HCT116 (cell line): ENCODE measurements around the gene ACVRL1. TPM values are rescaled to one million over a fixed set of nuclear protein-coding genes. Genes with fewer than 3 reads are reported as not detected.

Experiments used
- ATAC-seq: fragments of 200-7000 bp; cut with Tn5 transposase; 2 replicates; pipeline ENCODE4 v1.9.1; 2020; ENCODE audit warnings: mild to moderate bottlenecking, moderate library complexity
- BruUV-seq: library from RNA; stranded (reverse); fragments of 400-500 nt; replicated peaks from 2 replicates; lab custom pipeline; 2021; lab: Mats Ljungman, UMichigan
- CTCF ChIA-PET: fragments of 300-600 bp; sonication (Branson Sonifier 250); formaldehyde crosslinking; loops from one replicate; lab custom pipeline; 2021; ENCODE audit warnings: antibody characterized with exemption; lab: Charles Lee
- POLR2A ChIA-PET: fragments of 300-600, 350-600 bp; sonication (Branson Sonifier 250); formaldehyde crosslinking; loops from one replicate; lab custom pipeline; 2021; ENCODE audit warnings: antibody characterized with exemption; lab: Charles Lee
- RAD21 ChIA-PET, 2 experiments: fragments of 300-600 bp; sonication (Branson Sonifier 250); formaldehyde crosslinking; loops; one replicate each; lab custom pipeline; 2023; ENCODE audit warnings: low total read pairs in 2 of 2; ENCODE audit not compliant: uncharacterized antibody in 2 of 2, unreplicated experiment in 2 of 2, low non-redundant PET in 1 of 2; lab: Charles Lee
- DNase-seq: peaks from one replicate; pipeline ENCODE4 v3.0.0-alpha.2; 2010; ENCODE audit warnings: low read depth, low spot score
- H2AFZ ChIP-seq: fragments of 200-600 bp; shearing (Covaris generic), sonication (generic); 2 replicates; pipeline ENCODE4 v1.6.1; 2017; ENCODE audit warnings: low read depth, mixed run types, mixed read lengths, antibody characterized with exemption, low read length; ENCODE audit not compliant: poor library complexity, severe bottlenecking
- H3K27ac ChIP-seq: 2 replicates; pipeline ENCODE4 v1.5.1; 2012; ENCODE audit warnings: low read depth, low read length
- H3K27me3 ChIP-seq: fragments of 200-600 bp; sonication (generic); 2 replicates; pipeline ENCODE4 v1.6.1; 2016; ENCODE audit warnings: mixed run types, low read length, mixed read lengths; ENCODE audit not compliant: insufficient read depth
- H3K36me3 ChIP-seq, 2 experiments: fragments of 200-500 bp in 1 of 2; fragments of 200-600 bp in 1 of 2; sonication (Bioruptor generic) in 1 of 2; sonication (generic) in 1 of 2; 2 replicates each; pipeline versions ENCODE4 v1.5.1 to v1.6.1; 2014 to 2016; ENCODE audit warnings: low read length in 2 of 2, inconsistent platforms in 1 of 2, mixed read lengths in 1 of 2, mixed run types in 1 of 2; ENCODE audit not compliant: insufficient read depth in 2 of 2, control insufficient read depth in 1 of 2
- H3K4me1 ChIP-seq, 2 experiments: fragments of 200-600 bp in 1 of 2; sonication (generic) in 1 of 2; 2 replicates each; pipeline versions ENCODE4 v1.5.1 to v1.6.1; 2012 to 2017; ENCODE audit warnings: low read length in 2 of 2, inconsistent platforms in 1 of 2, mild to moderate bottlenecking in 1 of 2, mixed read lengths in 1 of 2, mixed run types in 1 of 2, moderate library complexity in 1 of 2; ENCODE audit not compliant: insufficient read depth in 2 of 2, control insufficient read depth in 1 of 2
- H3K4me2 ChIP-seq: fragments of 200-600 bp; sonication (generic); 2 replicates; pipeline ENCODE4 v1.6.1; 2017; ENCODE audit warnings: mixed run types, low read length, mixed read lengths
- H3K4me3 ChIP-seq, 2 experiments: fragments of 200-600 bp in 1 of 2; sonication (generic) in 1 of 2; replicated peaks in 1 of 2; 2 replicates each; pipeline ENCODE4 v1.5.1; 2011 to 2016; ENCODE audit warnings: low read length in 2 of 2, control low read depth in 1 of 2, low read depth in 1 of 2, mild to moderate bottlenecking in 1 of 2, mixed read lengths in 1 of 2, mixed run types in 1 of 2
- H3K79me2 ChIP-seq: fragments of 200-600 bp; sonication (generic); 2 replicates; pipeline ENCODE4 v1.6.1; 2017; ENCODE audit warnings: mild to moderate bottlenecking, mixed run types, low read length, moderate library complexity, mixed read lengths; ENCODE audit not compliant: insufficient read depth
- H3K9ac ChIP-seq: fragments of 200-600 bp; sonication (generic); 2 replicates; pipeline ENCODE4 v1.6.1; 2016; ENCODE audit warnings: low read length, mixed read lengths
- H3K9me2 ChIP-seq: fragments of 200-600 bp; sonication (generic), shearing (Covaris generic); 2 replicates; pipeline ENCODE4 v1.6.1; 2017; ENCODE audit warnings: mixed run types, mild to moderate bottlenecking, moderate library complexity; ENCODE audit not compliant: insufficient read depth
- H3K9me3 ChIP-seq, 2 experiments: fragments of 200-500 bp in 1 of 2; fragments of 200-600 bp in 1 of 2; sonication (Bioruptor generic) in 1 of 2; sonication (generic) in 1 of 2; 2 replicates each; pipeline ENCODE4 v1.6.1; 2014 to 2017; ENCODE audit warnings: low read length in 2 of 2, mixed read lengths in 2 of 2, inconsistent platforms in 1 of 2, low read depth in 1 of 2, mild to moderate bottlenecking in 1 of 2, mixed run types in 1 of 2, moderate library complexity in 1 of 2; ENCODE audit not compliant: control insufficient read depth in 1 of 2, insufficient read depth in 1 of 2
- H4K20me1 ChIP-seq: fragments of 200-600 bp; sonication (generic), shearing (Covaris generic); 2 replicates; pipeline ENCODE4 v1.6.1; 2017; ENCODE audit warnings: mixed run types, mild to moderate bottlenecking, moderate library complexity; ENCODE audit not compliant: insufficient read depth
- ATF3 ChIP-seq: IDR thresholded peaks from 2 replicates; pipeline ENCODE4 v1.6.1; 2012
- CEBPB ChIP-seq: IDR thresholded peaks from 2 replicates; pipeline ENCODE4 v1.6.1; 2012; ENCODE audit warnings: low read depth
- EGR1 ChIP-seq: IDR thresholded peaks from 2 replicates; pipeline ENCODE4 v1.6.1; 2012; ENCODE audit warnings: low read depth
- ELF1 ChIP-seq: IDR thresholded peaks from 2 replicates; pipeline ENCODE4 v1.6.1; 2012; ENCODE audit warnings: low read depth, borderline replicate concordance
- EZH2 ChIP-seq: fragments of 200-600 bp; sonication (generic); IDR thresholded peaks from 2 replicates; pipeline ENCODE4 v1.6.1; 2017; ENCODE audit warnings: antibody characterized with exemption, mixed run types
- EZH2phosphoT487 ChIP-seq: fragments of 200-600 bp; IDR thresholded peaks from 2 replicates; pipeline ENCODE4 v1.6.1; 2018; ENCODE audit warnings: antibody characterized with exemption, borderline replicate concordance
- JUND ChIP-seq: IDR thresholded peaks from 2 replicates; pipeline ENCODE4 v1.6.1; 2012
- MAX ChIP-seq: IDR thresholded peaks from 2 replicates; pipeline ENCODE4 v1.6.1; 2012
- POLR2A ChIP-seq: IDR thresholded peaks from 2 replicates; pipeline ENCODE4 v1.7.0; 2011; ENCODE audit warnings: borderline replicate concordance; ENCODE audit not compliant: insufficient read depth, insufficient read length; ENCODE audit errors: extremely low read depth
- POLR2AphosphoS5 ChIP-seq: IDR thresholded peaks from 2 replicates; pipeline ENCODE4 v1.6.1; 2011; ENCODE audit warnings: mild to moderate bottlenecking, low read depth, low read length, moderate library complexity
- REST ChIP-seq: IDR thresholded peaks from 2 replicates; pipeline ENCODE4 v1.6.1; 2012; ENCODE audit warnings: low read depth
- SRF ChIP-seq: IDR thresholded peaks from 2 replicates; pipeline ENCODE4 v1.6.1; 2012; ENCODE audit warnings: low read depth
- TCF7L2 ChIP-seq: IDR thresholded peaks from 2 replicates; pipeline ENCODE4 v1.7.0; 2011; ENCODE audit warnings: borderline replicate concordance, inconsistent platforms; ENCODE audit not compliant: insufficient read depth, insufficient read length; ENCODE audit errors: extremely low read depth
- YY1 ChIP-seq: IDR thresholded peaks from 2 replicates; pipeline ENCODE4 v1.6.1; 2011; ENCODE audit warnings: low read length, low read depth, moderate library complexity, mild to moderate bottlenecking; ENCODE audit not compliant: insufficient replicate concordance; ENCODE audit errors: extremely low read depth
- intact Hi-C: fragments of 100-400 bp; cut with micrococcal nuclease; formaldehyde crosslinking; loops from 2 replicates; pipeline ENCODE4 v1.10.0; 2022
- total RNA-seq: library from RNA; stranded (reverse); gene quantifications from one replicate; pipeline ENCODE4 v1.2.1, GENCODE V29; 2021; ENCODE audit not compliant: unreplicated experiment

The ACVRL1 gene
- total RNA-seq, 1 experiment from 2014 or later, result 2.5 TPM

- Histone ChIP-seq H3K4me1 (peaks cover 0 to 8% of the 10 kb centered on the region in 2 experiments; a peak in 2 of 4 replicates), H3K4me2 (no peak overlapping the region), H3K4me3 (no peak overlapping the region), H3K9ac (no peak overlapping the region), H3K27me3 (no peaks in the 10 kb centered on the region), H2AFZ (no peak overlapping the region), H3K36me3 (no peaks in the 10 kb centered on the region), H4K20me1 (no peaks in the 10 kb centered on the region), H3K79me2 (no peaks in the 10 kb centered on the region), H3K9me2 (no peaks in the 10 kb centered on the region), H3K9me3 (no peaks in the 10 kb centered on the region), H3K27ac (no peak overlapping the region)
- ChIA-PET RAD21 (no interaction called here), POLR2A (no interaction called here), CTCF (no interaction called here)
- DNase-seq, result no peak
- intact Hi-C loops, result no loop called here
- no TSS peak for BruUV-seq
- no peak for ATAC-seq
- TF ChIP-seq CEBPB (no peak), EZH2 (no peak), YY1 (no peak), JUND (no peak), EZH2phosphoT487 (no peak), MAX (no peak), EGR1 (no peak)
Measured at GRCh38 chr12:51898937-51899336, 8.4 kb upstream of the ACVRL1 start.

- Histone ChIP-seq H3K27ac (no peak overlapping the region), H3K4me1 (peaks cover 0 to under 1% of the 10 kb centered on the region in 2 experiments; a peak in 1 of 4 replicates), H3K9me2 (no peaks in the 10 kb centered on the region), H4K20me1 (no peaks in the 10 kb centered on the region), H3K36me3 (no peaks in the 10 kb centered on the region), H3K79me2 (no peaks in the 10 kb centered on the region), H3K4me2 (no peak overlapping the region), H3K9ac (no peak overlapping the region), H3K9me3 (no peaks in the 10 kb centered on the region), H2AFZ (no peak overlapping the region), H3K4me3 (no peak overlapping the region), H3K27me3 (no peaks in the 10 kb centered on the region)
- TF ChIP-seq ELF1 (no peak), MAX (no peak), TCF7L2 (no peak), ATF3 (no peak), POLR2A (no peak), EZH2phosphoT487 (no peak), REST (no peak), SRF (no peak), POLR2AphosphoS5 (no peak)
- intact Hi-C loops, result no loop called here
- DNase-seq (no peak), ATAC-seq (no peak)
- ChIA-PET POLR2A (no interaction called here), CTCF (interaction anchor here (1.0 kb wide), 1 partner anchor 23 kb away, joined by 4 read pairs; no protein-coding TSS in a partner anchor), RAD21 (no interaction called here)
- no TSS peak for BruUV-seq
Measured at GRCh38 chr12:51900323-51900889, 6.9 kb upstream of the ACVRL1 start.
